HEK293 (cell line): ENCODE measurements around the gene DLG2.

ENCODE experiments used
- CTCF ChIP-seq: fragments of 450-650 bp; formaldehyde crosslinking; IDR thresholded peaks from 2 replicates; pipeline ENCODE4 v1.5.1; 2016; ENCODE audit warnings: missing biosample characterization, missing genetic modification characterization
- HOXD13 ChIP-seq: sonication (generic); formaldehyde crosslinking; IDR thresholded peaks from 2 replicates; pipeline ENCODE4 v1.8.0; 2022; ENCODE audit warnings: missing genetic modification reagents, borderline replicate concordance
- KLF1 ChIP-seq: fragments of 450-650 bp; formaldehyde crosslinking; IDR thresholded peaks from 2 replicates; pipeline ENCODE4 v1.5.1; 2016; ENCODE audit warnings: missing biosample characterization, missing genetic modification characterization
- MZF1 ChIP-seq: fragments of 450-650 bp; formaldehyde crosslinking; IDR thresholded peaks from 2 replicates; pipeline ENCODE4 v1.5.1; 2017; ENCODE audit warnings: missing biosample characterization, missing genetic modification characterization, borderline replicate concordance
- OSR2 ChIP-seq: fragments of 450-650 bp; formaldehyde crosslinking; IDR thresholded peaks from 2 replicates; pipeline ENCODE4 v1.5.1; 2016; ENCODE audit warnings: missing biosample characterization, missing genetic modification characterization
- REST ChIP-seq: fragments of 450-650 bp; formaldehyde crosslinking; IDR thresholded peaks from 2 replicates; pipeline ENCODE4 v1.5.1; 2016; ENCODE audit warnings: missing biosample characterization, missing genetic modification characterization
- ZNF211 ChIP-seq: fragments of 450-650 bp; formaldehyde crosslinking; IDR thresholded peaks from 2 replicates; pipeline ENCODE4 v1.5.1; 2016; ENCODE audit warnings: low read depth, missing biosample characterization, missing genetic modification characterization
- ZNF513 ChIP-seq: fragments of 450-650 bp; IDR thresholded peaks from 2 replicates; pipeline ENCODE4 v1.5.1; 2018; ENCODE audit warnings: missing biosample characterization, missing genetic modification characterization
- ZNF660 ChIP-seq: fragments of 450-650 bp; IDR thresholded peaks from 2 replicates; pipeline ENCODE4 v1.5.1; 2018; ENCODE audit warnings: missing biosample characterization, mild to moderate bottlenecking, missing genetic modification characterization
- ZNF791 ChIP-seq: fragments of 450-650 bp; formaldehyde crosslinking; IDR thresholded peaks from 2 replicates; pipeline ENCODE4 v1.5.1; 2016; ENCODE audit warnings: missing biosample characterization, missing genetic modification characterization

GRCh38 chr11:83441171-83441570 is 2186.0 kb downstream of the DLG2 start:
- no peak for TF ChIP-seq OSR2 (tag by site-specific recombination)
- TF ChIP-seq REST, result no peak
- no peak for TF ChIP-seq HOXD13
- TF ChIP-seq ZNF660 (tag by site-specific recombination), result no peak
- TF ChIP-seq MZF1 (tag by site-specific recombination), result no peak
- no peak for TF ChIP-seq CTCF (tag by site-specific recombination)
- no peak for TF ChIP-seq ZNF513 (tag by site-specific recombination)
- TF ChIP-seq ZNF211 (tag by site-specific recombination), result no peak
- no peak for TF ChIP-seq ZNF791 (tag by site-specific recombination)
- no peak for TF ChIP-seq KLF1 (tag by site-specific recombination)
